Esophagus mucosa (tissue), 1 donor: Measurements from ENCODE around the gene TEKT2. TPM values are rescaled to one million over a fixed set of nuclear protein-coding genes. Genes with fewer than 3 reads are reported as not detected.

Source experiments
- ATAC-seq: fragments of 200-7000 bp; cut with Tn5 transposase; one replicate; pipeline ENCODE4 v1.9.1; 2020
- total RNA-seq: library from RNA; stranded (reverse); gene quantifications from one replicate; pipeline ENCODE4 v1.2.4, GENCODE V29; 2023
- donor health status: DM: yes; HTN: yes; CAD: no.

Gene TEKT2
- total RNA-seq, 1 donor from 2014 or later: not detected

- no peak for ATAC-seq
These were observed 50.1 kb downstream of the TEKT2 start for GRCh38 chr1:36134031-36134430.

DNA sequence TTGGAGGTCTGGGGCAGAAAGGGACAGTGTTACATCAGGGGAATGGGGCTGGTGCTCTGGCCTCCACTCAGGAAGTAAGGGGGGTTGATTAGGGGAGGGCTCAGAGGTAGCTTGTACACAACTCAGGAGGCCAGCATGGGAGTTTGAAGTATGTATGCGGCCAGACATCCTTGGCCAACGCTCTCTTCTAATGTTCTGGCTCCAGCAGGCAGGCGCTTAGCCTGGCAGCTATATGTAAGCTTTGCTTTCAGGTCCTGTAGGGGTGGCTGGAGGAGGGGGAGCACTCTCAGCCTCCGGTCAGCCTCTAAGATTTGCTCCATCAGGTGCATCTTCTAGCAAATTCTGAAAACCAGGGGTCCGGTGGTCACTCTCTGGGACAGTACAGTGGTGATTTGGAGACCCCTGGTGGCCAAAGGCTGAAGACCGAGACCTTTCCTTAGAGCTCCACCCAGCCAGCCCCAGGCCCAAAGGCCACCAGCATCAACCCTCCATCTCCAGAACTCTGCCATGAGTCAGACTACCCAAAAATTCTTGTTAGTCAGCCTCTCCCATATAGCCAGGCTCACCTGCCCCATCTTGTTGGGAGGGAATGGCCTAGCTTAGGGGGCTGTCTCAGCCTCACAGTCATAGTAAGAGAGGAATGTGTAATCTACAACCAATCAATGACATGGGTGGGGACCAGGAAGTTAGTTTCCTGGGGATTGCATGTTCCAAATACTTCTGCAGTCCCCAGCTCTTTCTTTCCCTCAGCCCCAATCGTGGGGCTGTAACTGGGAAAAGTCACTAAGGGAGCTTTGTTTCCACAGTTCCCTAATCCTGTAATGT lies 50.8 kb downstream of the TEKT2 start:
- peak; percentile 91 for ATAC-seq

GRCh38 chr1:36135330-36135667 lies 51.4 kb downstream of the TEKT2 start:
- ATAC-seq: no peak

DNA sequence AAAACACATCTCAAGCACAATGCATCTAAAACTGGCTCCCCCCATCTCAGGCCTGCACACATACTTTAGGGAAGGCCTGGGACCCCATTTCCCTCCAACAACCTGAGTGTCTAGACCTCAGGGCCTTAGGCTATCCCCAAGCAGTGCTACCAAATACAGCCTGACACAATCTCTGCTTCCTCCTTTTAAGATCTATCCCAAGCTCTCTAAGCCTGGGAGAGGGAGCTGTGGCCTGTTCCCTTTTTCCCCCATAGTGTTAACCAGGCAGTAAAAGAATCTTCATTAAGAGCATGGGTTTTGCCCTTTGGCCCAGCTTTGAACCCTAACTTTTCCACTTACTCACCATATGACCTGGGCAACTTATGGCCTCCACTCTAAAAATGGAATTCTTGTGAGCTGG lies 51.9 kb downstream of the TEKT2 start:
- no peak for ATAC-seq

DNA sequence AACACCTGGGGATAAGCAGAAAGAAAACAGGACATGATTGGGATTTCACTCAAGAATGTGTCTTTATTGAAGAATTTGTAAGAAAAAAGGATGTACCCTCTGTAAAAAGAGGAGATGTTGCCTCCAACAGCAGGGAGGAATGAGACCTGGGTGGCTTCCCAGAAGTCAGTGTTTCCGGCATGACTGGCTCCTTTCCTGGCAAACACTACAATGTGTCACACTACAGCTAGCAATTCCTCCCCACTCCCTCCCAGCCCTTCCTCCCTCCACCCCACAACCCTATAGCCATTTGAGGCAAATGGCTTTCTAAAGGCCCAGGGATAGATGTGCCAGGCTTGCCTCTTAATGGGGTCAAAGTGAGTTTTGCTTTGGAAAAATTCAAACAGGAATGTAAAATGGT lies 52.6 kb downstream of the TEKT2 start:
- peak; percentile 65 for ATAC-seq

- no peak for ATAC-seq
These were observed 53.3 kb downstream of the TEKT2 start for GRCh38 chr1:36137226-36137625.

DNA sequence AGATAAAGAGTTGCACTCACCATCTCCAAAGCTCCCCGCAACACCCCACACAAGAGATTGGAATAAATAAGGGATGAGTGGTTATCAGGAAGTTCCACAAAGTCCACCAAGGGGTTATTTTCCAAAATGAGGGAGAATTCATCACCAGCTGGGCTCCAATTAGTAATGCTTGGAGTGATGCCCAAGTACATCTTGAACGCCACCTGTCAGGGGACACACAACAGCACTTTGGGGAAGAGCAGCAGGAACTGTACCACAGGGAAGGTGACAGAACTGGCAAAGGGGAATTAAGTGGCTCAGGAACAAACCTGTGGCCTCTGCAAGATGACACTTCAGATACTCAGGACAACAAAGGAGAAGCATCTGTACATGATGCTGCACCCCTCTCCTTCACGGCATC lies 53.9 kb downstream of the TEKT2 start:
- no peak for ATAC-seq

Other genes starting within 250 kb of the TEKT2 start
- gene AGO1, start 200.9 kb upstream of the TEKT2 start, total RNA-seq: 14.8 TPM
- 12.1 TPM for gene AGO3, start 153.0 kb upstream of the TEKT2 start, total RNA-seq
- gene ADPRS, start 4.8 kb downstream of the TEKT2 start, total RNA-seq: 27.4 TPM
- 2.7 TPM for gene COL8A2, start 41.1 kb downstream of the TEKT2 start, total RNA-seq
- 65.0 TPM for gene TRAPPC3, start 65.4 kb downstream of the TEKT2 start, total RNA-seq
- 93.1 TPM for gene MAP7D1, start 72.1 kb downstream of the TEKT2 start, total RNA-seq
- gene THRAP3, start 140.3 kb downstream of the TEKT2 start, total RNA-seq: 72.0 TPM
- 9.2 TPM for gene SH3D21, start 222.3 kb downstream of the TEKT2 start, total RNA-seq
- 3.7 TPM for gene EVA1B, start 239.6 kb downstream of the TEKT2 start, total RNA-seq